ENCODE measurements around the gene KRT36. TPM values are rescaled to one million over a fixed set of nuclear protein-coding genes. Genes with fewer than 3 reads are reported as not detected.

The KRT36 gene
- total and polyA plus RNA-seq, 2 donors (not counting 3 experiments of a cell fraction or from before 2014, with no cell fraction given), result 0.04 TPM; not detected in 1

DNA sequence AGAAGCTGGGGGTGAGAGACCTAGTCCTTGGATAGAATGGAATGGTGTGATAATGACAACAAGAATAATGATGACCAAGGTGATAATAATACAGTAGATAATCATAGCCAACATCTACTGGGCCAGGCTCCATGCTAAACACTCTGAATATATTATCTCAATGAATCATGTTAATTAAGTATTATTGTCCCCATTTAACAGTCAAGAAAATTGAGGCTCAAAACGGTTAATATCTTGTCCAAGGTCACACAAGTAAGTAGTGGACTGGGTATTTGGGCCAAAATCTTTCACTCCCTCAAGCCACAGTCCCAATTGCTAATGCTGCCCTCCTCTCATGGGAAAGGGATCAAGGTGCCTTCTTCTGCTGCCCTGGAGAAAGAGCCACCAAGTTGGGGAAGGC is 42.3 kb upstream of the KRT36 start:
- intact Hi-C loops (cut with micrococcal nuclease), result no loop called here
- TF ChIP-seq EZH2 (IDR thresholded peaks at IDR 0.05; ENCODE audit: borderline replicate concordance, low read depth, low read length, severe bottlenecking) (no peak), POLR2AphosphoS5 (IDR thresholded peaks at IDR 0.05; ENCODE audit: insufficient read depth, low read depth, low read length) (no peak), JUN (IDR thresholded peaks at IDR 0.05; ENCODE audit: borderline replicate concordance, insufficient read depth, insufficient read length, low read depth) (no peak)
- TF ChIP-seq, protein P1, sequence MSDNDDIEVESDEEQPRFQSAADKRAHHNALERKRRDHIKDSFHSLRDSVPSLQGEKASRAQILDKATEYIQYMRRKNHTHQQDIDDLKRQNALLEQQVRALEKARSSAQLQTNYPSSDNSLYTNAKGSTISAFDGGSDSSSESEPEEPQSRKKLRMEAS (IDR thresholded peaks at IDR 0.05; ENCODE audit: insufficient read depth, insufficient read length), result no peak

More for the DNA sequence above, 42.3 kb upstream of the KRT36 start:
- no peak for DNase-seq (ENCODE audit: low read depth, low spot score)
- dilution Hi-C loops (cut with MboI; ENCODE audit: extremely low pct_ligation_motif_present, low sequenced_read_pairs), result no loop called here
- no peaks in the 10 kb centered on the region for H3K79me2 ChIP-seq (ENCODE audit: control insufficient read depth, insufficient read depth, low read length)
- no peaks in the 10 kb centered on the region for H3K27me3 ChIP-seq (ENCODE audit: control insufficient read depth in 2 of 2, insufficient read depth in 2 of 2, low read length in 2 of 2)
- no peak overlapping the region for H3K27ac ChIP-seq (ENCODE audit: insufficient read depth, low read depth, low read length)
- H3K4me3 ChIP-seq (replicated peaks in 1 of 3; ENCODE audit: insufficient read depth in 1 of 3, low read depth in 1 of 3, low read length in 3 of 3), result no peak overlapping the region
- H3K4me2 ChIP-seq (ENCODE audit: insufficient read depth, low read length), result no peak overlapping the region
- BruUV-seq (replicated peaks), result no TSS peak
- H3K9ac ChIP-seq (replicated peaks; ENCODE audit: extremely low read depth, insufficient read depth, low read length), result no peak overlapping the region
- no peaks in the 10 kb centered on the region for H3K36me3 ChIP-seq (ENCODE audit: control insufficient read depth in 2 of 2, extremely low read depth in 1 of 2, insufficient read depth in 2 of 2, low read length in 2 of 2)
- no peak for FAIRE-seq
- no peaks in the 10 kb centered on the region for H3K9me1 ChIP-seq (replicated peaks; ENCODE audit: control insufficient read depth, extremely low read depth, insufficient read depth, low read length)
- CTCF ChIA-PET, result interaction anchor here (1.2 to 2.0 kb wide), 4 partner anchors 10 to 622 kb away, joined by 3 to 25 read pairs (median 7); no protein-coding TSS in a partner anchor
- no peak overlapping the region for H2AFZ ChIP-seq (ENCODE audit: low read depth, low read length)
- no peaks in the 10 kb centered on the region for H4K20me1 ChIP-seq (replicated peaks; ENCODE audit: control insufficient read depth, extremely low read depth, insufficient read depth, low read length)
- H3K9me3 ChIP-seq (replicated peaks; ENCODE audit: control insufficient read depth, insufficient read depth, low read length), result no peaks in the 10 kb centered on the region
- POLR2A ChIA-PET, result no interaction called here
- peaks cover 29% of the 10 kb centered on the region for H3K4me1 ChIP-seq (ENCODE audit: control insufficient read depth, extremely low read depth, insufficient read depth, low read length)

All from endothelial cell of umbilical vein (primary cell).